ENCODE data around the gene UGT1A5. TPM values are rescaled to one million over a fixed set of nuclear protein-coding genes. Genes with fewer than 3 reads are reported as not detected.

Gene UGT1A5
- polyA plus RNA-seq, 1 experiment, result not detected

DNA sequence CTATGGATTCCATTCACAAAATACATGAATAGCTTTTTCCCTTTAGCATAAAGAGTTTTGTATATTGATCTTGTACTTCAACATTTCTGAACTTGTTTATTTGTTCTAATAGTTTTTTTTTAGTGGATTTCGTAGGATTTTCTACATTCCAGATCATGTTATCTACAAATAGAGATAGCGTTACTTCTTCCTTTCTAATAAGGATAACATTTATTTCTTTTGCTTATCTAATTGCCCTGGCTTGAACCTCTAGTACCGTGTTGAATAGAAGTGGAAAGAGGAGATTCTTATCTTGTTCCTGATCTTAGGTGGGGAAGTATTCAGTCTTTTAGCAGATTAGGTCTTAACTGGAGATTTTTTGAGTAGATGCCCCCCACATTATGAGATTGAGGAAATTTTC is 10.5 kb upstream of the UGT1A5 start:
- no peak overlapping the region for H3K4me3 ChIP-seq (ENCODE audit: low read depth, low read length)
- ChIA-PET CTCF (interaction anchor here (0.6 kb wide), 1 partner anchor 227 kb away, joined by 3 read pairs; no protein-coding TSS in a partner anchor), POLR2A (no interaction called here)
- TF ChIP-seq, protein P1, sequence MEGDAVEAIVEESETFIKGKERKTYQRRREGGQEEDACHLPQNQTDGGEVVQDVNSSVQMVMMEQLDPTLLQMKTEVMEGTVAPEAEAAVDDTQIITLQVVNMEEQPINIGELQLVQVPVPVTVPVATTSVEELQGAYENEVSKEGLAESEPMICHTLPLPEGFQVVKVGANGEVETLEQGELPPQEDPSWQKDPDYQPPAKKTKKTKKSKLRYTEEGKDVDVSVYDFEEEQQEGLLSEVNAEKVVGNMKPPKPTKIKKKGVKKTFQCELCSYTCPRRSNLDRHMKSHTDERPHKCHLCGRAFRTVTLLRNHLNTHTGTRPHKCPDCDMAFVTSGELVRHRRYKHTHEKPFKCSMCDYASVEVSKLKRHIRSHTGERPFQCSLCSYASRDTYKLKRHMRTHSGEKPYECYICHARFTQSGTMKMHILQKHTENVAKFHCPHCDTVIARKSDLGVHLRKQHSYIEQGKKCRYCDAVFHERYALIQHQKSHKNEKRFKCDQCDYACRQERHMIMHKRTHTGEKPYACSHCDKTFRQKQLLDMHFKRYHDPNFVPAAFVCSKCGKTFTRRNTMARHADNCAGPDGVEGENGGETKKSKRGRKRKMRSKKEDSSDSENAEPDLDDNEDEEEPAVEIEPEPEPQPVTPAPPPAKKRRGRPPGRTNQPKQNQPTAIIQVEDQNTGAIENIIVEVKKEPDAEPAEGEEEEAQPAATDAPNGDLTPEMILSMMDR (IDR thresholded peaks at IDR 0.05; ENCODE audit: insufficient read depth, low read depth, low read length), result no peak
- DNase-seq (ENCODE audit: low read depth), result no peak
- no peaks in the 10 kb centered on the region for H3K27me3 ChIP-seq (ENCODE audit: control insufficient read depth, insufficient read depth, low read length)
- H3K36me3 ChIP-seq (ENCODE audit: control insufficient read depth, insufficient read depth, low read length), result no peaks in the 10 kb centered on the region

DNA sequence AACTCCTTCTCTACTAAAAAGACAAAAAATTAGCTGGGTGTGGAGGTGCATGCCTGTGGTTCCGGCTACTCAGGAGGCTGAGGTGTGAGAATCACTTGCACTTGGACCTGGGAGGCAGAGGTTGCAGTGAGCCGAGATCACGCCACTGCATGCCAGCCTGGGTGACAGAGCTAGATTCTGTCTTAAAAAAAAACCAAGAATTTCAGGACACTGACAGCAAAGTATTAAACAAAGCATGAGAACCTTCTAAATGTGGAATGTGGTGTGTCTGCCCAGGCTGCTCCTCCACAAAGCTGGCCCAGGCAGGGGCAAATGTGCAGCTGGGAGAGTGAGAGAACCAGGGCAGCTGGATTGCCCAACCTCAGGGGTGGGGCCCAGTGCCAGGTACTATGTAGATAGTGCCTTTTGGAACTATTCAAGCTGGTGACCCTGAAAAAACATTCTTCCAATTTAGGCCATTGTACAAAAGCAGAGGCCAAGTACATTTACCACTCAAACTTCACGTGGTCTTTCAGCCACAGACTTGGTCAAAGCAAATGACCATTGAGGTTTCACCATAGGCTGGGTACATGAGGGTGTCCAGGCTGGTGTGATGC is 6.7 kb upstream of the UGT1A5 start:
- CTCF ChIA-PET, result interaction anchor here (0.6 to 1.4 kb wide), 4 partner anchors 257 to 350 kb away, joined by 3 to 7 read pairs (median 4); no protein-coding TSS in a partner anchor
- POLR2A ChIA-PET, result no interaction called here
- TF ChIP-seq, protein P1 (IDR thresholded peaks at IDR 0.05; ENCODE audit: insufficient read depth, low read depth, low read length), result no peak

DNA sequence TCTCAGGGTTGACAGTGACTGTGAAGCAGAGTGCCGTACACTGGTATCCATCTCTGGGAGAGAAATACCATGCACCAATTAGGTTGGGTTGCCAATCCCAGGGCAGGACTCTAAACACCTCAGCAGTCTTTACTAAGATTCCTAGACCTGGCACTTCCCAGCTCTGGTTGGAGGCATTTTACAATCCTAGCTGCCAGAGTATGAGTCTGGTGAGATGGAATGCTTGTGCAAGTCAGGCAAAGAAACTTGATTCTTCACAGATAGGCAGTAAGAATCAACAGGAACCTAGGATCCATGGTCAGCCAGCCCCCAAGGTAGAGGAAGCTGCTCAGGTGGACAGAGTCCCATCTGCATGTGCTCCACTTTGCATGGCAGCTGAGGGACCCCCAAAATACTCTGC is 6.0 kb upstream of the UGT1A5 start:
- Histone ChIP-seq H3K27me3 (ENCODE audit: control insufficient read depth, insufficient read depth, low read length) (no peaks in the 10 kb centered on the region), H3K36me3 (ENCODE audit: control insufficient read depth, insufficient read depth, low read length) (no peaks in the 10 kb centered on the region), H3K4me3 (ENCODE audit: low read depth, low read length) (no peak overlapping the region)
- TF ChIP-seq, protein P1 (IDR thresholded peaks at IDR 0.05; ENCODE audit: insufficient read depth, low read depth, low read length), result no peak
- CTCF ChIA-PET, result interaction anchor here (0.6 to 1.4 kb wide), 2 partner anchors 258 to 269 kb away, joined by 4 to 7 read pairs; no protein-coding TSS in a partner anchor
- POLR2A ChIA-PET, result no interaction called here
- DNase-seq (ENCODE audit: low read depth), result no peak

More for the DNA sequence above, 6.7 kb upstream of the UGT1A5 start:
- Histone ChIP-seq H3K36me3 (ENCODE audit: control insufficient read depth, insufficient read depth, low read length) (no peaks in the 10 kb centered on the region), H3K27me3 (ENCODE audit: control insufficient read depth, insufficient read depth, low read length) (no peaks in the 10 kb centered on the region), H3K4me3 (ENCODE audit: low read depth, low read length) (no peak overlapping the region)
- no peak for DNase-seq (ENCODE audit: low read depth)

DNA sequence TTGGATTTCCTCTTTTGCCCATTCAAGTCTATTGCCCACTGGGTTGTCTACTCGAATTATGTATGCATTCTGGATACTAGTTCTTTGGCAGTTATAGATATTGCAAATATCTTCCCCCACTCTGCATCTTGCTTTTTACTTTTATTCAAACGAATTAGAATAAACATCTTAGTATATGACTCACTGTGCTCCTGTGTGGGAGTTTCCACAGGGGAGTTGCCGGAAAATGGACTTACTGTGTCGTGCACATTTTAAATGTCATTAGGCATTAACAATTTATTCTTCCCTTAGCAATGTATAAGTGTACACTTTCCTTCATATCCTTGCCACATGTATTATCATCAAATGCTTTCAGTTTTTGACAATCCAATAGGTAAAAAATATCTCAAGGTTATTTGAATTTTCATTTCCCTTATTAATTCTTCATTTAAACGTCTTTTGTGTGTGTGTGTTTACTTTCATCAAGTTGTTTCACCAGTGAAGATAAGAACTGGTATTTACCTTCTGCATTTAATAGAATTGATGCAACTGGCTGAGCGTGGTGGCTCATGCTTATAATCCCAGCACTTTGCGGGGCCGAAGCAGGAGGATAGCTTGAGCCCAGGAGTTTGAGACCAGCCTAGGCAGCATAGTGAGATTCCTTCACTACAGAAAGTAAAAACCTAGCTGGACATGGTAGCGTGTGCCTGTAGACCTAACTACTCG is 4.6 kb upstream of the UGT1A5 start:
- CTCF ChIA-PET, result no interaction called here
- TF ChIP-seq, protein P1 (IDR thresholded peaks at IDR 0.05; ENCODE audit: insufficient read depth, low read depth, low read length), result no peak
- POLR2A ChIA-PET, result no interaction called here
- H3K36me3 ChIP-seq (ENCODE audit: control insufficient read depth, insufficient read depth, low read length), result no peaks in the 10 kb centered on the region
- no peak for DNase-seq (ENCODE audit: low read depth)
- H3K27me3 ChIP-seq (ENCODE audit: control insufficient read depth, insufficient read depth, low read length), result no peaks in the 10 kb centered on the region
- no peak overlapping the region for H3K4me3 ChIP-seq (ENCODE audit: low read depth, low read length)

DNA sequence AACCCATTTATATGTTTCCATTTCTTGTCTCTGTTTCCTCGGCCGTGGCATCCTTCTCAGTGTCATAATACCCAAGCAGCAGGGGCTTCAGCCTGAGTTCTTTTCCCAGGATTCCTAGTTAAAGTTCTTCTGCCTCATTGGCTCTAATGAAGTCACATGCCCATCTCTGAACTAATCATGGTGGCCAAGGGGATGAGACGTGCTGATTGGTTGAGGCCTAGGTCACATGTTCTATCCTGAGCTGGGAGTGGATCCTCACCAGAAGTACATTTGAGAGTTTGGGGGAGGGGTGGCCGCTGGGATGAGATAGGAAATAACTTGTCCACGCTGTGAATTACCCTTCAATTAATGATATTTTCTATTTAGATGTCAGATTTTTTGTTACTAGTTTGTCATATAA is 3.8 kb upstream of the UGT1A5 start:
- Histone ChIP-seq H3K4me3 (ENCODE audit: low read depth, low read length) (no peak overlapping the region), H3K36me3 (ENCODE audit: control insufficient read depth, insufficient read depth, low read length) (no peaks in the 10 kb centered on the region), H3K27me3 (ENCODE audit: control insufficient read depth, insufficient read depth, low read length) (no peaks in the 10 kb centered on the region)
- TF ChIP-seq, protein P1 (IDR thresholded peaks at IDR 0.05; ENCODE audit: insufficient read depth, low read depth, low read length), result no peak
- ChIA-PET CTCF (interaction anchor here (1.1 kb wide), 1 partner anchor 266 kb away, joined by 3 read pairs; no protein-coding TSS in a partner anchor), POLR2A (no interaction called here)
- DNase-seq (ENCODE audit: low read depth), result no peak

Measured in BJ (cell line).